Measurements from ENCODE around the gene RELA. TPM values are rescaled to one million over a fixed set of nuclear protein-coding genes. Genes with fewer than 3 reads are reported as not detected.
"Not testable (repeated sequence)": the region's sequence is repeated elsewhere in the genome, so short reads cannot be mapped to it uniquely, and the experiment has no call there.

RELA gene
- total RNA-seq, 8 experiments from 2014 or later, result 16.7 to 56.1 (median 32.2) TPM

DNA sequence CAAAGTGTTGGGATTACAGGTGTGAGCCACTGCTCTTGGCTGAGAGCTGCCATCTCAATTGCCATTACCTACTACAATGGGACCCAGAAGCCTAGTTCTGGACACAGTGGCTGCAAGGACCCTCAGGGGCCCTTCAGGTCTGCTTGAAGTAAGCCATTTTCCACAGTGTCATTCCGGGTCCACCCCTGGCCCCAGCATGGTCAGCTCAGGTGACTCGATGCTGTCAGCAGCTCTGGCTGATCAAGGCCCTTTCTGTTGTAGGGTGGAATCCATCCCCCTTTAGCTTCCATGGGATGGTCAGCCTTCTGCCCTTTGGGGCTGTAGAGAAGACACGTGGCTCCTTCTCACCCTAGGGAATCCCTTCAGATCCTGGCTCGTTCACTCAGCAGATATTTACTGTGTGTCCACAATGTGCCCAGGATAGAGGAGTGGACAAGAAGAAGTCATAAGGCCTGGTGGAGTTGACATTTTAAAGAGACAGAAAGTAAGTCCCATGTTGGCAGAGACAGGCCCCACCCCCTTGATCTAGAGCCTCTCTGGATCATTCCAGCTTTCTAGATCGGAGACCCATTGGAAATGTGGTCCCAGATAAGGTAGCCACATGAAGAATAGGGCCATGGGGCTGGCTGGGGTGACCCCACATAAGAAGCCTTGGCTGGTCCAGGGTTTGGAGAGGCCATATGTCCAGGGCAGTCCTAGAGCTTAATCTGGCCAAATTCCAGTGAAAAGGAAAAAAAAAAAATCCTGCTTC, 34.3 kb upstream of the RELA start:
- 0 to 84% (median 55%) methylated on average over 1 to 5 of the region's 5 CpGs; no CpG with 5 or more reads in 3 of the 10 experiments for WGBS, 10 experiments
- H3K27ac ChIP-seq, result no peak overlapping the region
- no peak overlapping the region for H3K4me3 ChIP-seq
- no peak for ATAC-seq (replicated peaks in 6 of 8)
- in situ Hi-C loops (cut with MboI; ENCODE audit: low pct_unique_long_range_greater_than_20kb in 2 of 9, low sequenced_read_pairs in 9 of 9, unreplicated experiment in 9 of 9), result no loop called here
- H3K4me1 ChIP-seq (replicated peaks in 1 of 2), result no peaks in the 10 kb centered on the region

DNA sequence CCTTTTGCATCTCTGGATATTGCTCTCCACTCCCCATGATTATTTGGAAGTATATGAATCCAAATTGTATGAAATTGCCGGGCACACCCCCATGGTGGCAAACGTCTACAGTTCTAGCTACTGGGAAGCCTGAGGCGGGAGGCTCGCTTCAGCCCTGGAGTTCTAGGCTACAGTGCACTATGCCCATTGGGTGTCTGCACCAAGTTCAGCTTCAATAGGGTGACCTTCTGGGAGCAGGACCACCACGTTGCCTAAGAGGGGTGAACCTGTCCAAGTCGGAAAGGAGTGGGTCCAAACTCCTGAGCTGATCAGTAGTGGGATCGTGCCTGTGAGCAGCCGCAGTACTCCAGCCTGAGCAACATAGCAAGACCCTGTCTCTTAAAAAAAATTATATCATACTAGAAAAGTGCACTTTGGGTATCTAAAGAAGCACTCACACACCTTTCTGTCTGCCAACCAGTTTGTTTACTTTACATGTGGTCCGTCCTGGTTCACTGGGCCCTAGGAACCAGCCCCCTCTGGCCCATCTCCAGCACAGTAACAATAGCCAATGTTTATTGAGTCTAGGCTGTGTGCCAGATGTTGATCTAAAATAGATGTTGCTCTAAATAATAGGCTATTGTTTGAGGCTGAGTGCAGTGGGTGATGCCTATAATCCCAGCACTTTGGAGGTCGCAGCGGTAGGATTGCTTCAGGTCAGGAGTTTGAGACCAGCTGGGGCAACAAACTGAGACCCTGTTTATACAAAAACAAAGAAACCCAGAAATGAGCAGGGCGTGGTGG, 32.9 kb upstream of the RELA start:
- no peaks in the 10 kb centered on the region for H3K4me1 ChIP-seq (replicated peaks in 1 of 2)
- peak in 1 of 8 experiments; percentile 36 for ATAC-seq (replicated peaks in 6 of 8)
- 0 to 79% (median 60%) methylated on average over 1 to 10 of the region's 12 CpGs; no CpG with 5 or more reads in 1 of the 10 experiments for WGBS, 10 experiments
- no peak overlapping the region for H3K4me3 ChIP-seq
- in situ Hi-C loops (cut with MboI; ENCODE audit: low pct_unique_long_range_greater_than_20kb in 2 of 9, low sequenced_read_pairs in 9 of 9, unreplicated experiment in 9 of 9), result no loop called here
- H3K27ac ChIP-seq, result no peak overlapping the region

DNA sequence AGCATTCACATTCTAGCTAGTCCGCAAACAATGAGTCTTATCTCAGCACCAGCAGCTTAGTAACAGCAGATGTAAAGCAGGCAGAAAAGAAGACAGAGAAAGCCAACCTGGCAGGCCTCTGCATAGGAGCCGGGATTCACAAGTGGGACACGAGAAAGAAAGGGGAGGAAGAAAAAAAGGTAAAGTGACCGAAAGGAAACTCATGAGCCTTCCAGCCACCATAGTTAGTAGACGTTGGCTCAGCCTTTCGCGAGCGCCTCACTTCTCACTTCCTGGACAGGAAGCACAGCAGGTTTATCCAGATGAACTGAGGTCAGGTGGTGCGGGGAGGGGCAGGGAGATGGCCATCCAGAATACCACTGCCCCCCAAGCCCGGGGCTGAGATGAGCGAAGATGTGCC, 29.7 kb upstream of the RELA start:
- 42 to 86% (median 78%) methylated on average over 2 to 11 of the region's 11 CpGs; no CpG with 5 or more reads in 3 of the 10 experiments for WGBS, 10 experiments
- in situ Hi-C loops (cut with MboI; ENCODE audit: low pct_unique_long_range_greater_than_20kb in 2 of 9, low sequenced_read_pairs in 9 of 9, unreplicated experiment in 9 of 9), result no loop called here
- no peak overlapping the region for H3K27ac ChIP-seq
- ATAC-seq (replicated peaks in 6 of 8), result no peak
- no peaks in the 10 kb centered on the region for H3K4me1 ChIP-seq (replicated peaks in 1 of 2)
- no peak overlapping the region for H3K4me3 ChIP-seq

DNA sequence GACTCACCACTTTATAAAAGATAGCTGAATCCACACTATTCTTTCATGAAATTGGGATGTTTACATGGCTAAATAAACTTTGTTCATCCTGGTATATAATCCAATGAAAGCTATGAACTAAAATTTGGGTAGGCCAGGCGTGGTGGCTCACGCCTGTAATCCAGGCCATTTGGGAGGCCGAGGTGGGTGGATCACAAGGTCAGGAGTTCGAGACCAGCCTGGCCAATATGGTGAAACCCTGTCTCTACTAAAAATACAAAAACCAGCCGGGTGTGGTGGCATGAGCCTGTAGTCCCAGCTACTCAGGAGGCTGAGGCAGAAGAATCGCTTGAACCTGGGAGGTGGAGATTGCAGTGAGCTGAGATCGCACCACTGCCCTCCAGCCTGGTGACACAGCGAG, 29.1 kb upstream of the RELA start:
- 70 to 100% (median 89%) methylated on average over 1 to 5 of the region's 8 CpGs; no CpG with 5 or more reads in 2 of the 10 experiments for WGBS, 10 experiments
- ATAC-seq (replicated peaks in 6 of 8); in situ Hi-C loops (cut with MboI; ENCODE audit: low pct_unique_long_range_greater_than_20kb in 2 of 9, low sequenced_read_pairs in 9 of 9, unreplicated experiment in 9 of 9); H3K27ac ChIP-seq; H3K4me3 ChIP-seq; H3K4me1 ChIP-seq (replicated peaks in 1 of 2): not testable (repeated sequence)

DNA sequence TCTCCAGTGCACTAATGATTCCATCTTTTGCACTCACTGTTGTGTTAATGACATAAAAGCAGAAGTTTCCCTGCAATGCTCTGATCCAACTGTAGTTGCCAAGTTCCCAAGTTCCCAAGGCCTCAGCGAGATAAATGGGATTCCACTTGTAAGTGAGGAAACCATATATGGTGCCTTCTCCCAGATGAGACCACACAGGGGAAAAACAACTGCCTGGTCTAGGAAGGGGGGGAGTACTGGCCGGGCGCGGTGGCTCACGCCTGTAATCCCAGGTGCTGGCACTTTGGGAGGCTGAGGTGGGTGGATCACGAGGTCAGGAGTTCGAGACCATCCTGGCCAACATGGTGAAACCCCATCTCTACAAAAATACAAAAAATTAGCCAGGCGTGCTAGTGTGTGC, 23.3 kb upstream of the RELA start:
- Histone ChIP-seq H3K27ac (no peak overlapping the region), H3K4me3 (no peak overlapping the region), H3K4me1 (replicated peaks in 1 of 2) (no peaks in the 10 kb centered on the region)
- ATAC-seq (replicated peaks in 6 of 8), result no peak
- in situ Hi-C loops (cut with MboI; ENCODE audit: low pct_unique_long_range_greater_than_20kb in 2 of 9, low sequenced_read_pairs in 9 of 9, unreplicated experiment in 9 of 9), result no loop called here
- WGBS, 10 experiments, result 0 to 100% (median 73%) methylated on average over 1 to 7 of the region's 8 CpGs; no CpG with 5 or more reads in 3 of the 10 experiments

DNA sequence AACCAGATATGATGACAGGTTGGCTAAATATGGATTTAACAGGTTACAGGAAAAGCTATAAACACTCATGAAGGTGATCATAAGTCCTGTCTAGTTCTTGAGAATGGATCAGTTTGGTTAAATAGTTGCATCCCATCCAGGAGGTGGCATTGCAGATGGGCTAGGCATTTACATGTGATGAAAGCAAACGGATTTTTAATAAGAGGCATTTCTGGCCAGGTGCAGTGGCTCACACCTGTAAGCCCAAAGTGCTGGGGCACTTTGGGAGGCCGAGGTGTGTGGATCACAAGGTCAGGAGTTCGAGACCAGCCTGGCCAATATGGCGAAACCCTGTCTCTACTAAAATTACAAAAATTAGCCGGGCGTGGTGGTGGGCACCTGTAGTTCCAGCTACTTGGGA, 20.8 kb upstream of the RELA start:
- ATAC-seq (replicated peaks in 6 of 8); in situ Hi-C loops (cut with MboI; ENCODE audit: low pct_unique_long_range_greater_than_20kb in 2 of 9, low sequenced_read_pairs in 9 of 9, unreplicated experiment in 9 of 9); H3K27ac ChIP-seq; H3K4me1 ChIP-seq (replicated peaks in 1 of 2); H3K4me3 ChIP-seq: not testable (repeated sequence)
- whole genome bisulfite sequencing, 10 experiments, result 10 to 80% (median 71%) methylated on average over 1 to 6 of the region's 6 CpGs; no CpG with 5 or more reads in 3 of the 10 experiments

DNA sequence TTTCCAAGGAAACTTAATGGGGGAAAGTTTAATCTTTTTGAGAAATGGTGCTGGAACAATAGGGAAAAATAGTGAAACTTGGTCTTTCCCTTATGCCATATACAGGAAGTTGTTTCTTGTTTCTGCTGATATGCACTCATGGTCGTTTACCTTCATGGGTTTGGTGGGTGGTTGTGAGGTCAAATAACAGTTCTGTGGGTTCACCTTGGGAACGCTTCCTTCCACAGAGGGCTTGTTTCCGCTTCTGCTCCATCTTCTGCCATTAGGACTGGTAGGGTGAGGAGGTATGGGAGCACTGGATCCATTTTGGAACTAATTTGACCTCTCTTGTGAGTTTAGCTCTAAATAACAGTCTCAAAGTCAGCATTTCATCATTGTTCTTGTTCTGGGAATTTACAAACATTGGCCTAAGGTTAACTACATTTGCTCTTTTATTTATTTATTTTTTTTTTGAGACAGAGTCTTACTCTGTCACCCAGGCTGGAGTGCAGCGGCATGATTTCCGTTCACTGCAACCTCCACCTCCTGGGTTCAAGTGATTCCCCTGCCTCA, 17.6 kb upstream of the RELA start:
- ATAC-seq (replicated peaks in 6 of 8), result no peak
- in situ Hi-C loops (cut with MboI; ENCODE audit: low pct_unique_long_range_greater_than_20kb in 2 of 9, low sequenced_read_pairs in 9 of 9, unreplicated experiment in 9 of 9), result no loop called here
- Histone ChIP-seq H3K4me3 (no peak overlapping the region), H3K4me1 (replicated peaks in 1 of 2) (no peaks in the 10 kb centered on the region), H3K27ac (no peak overlapping the region)
- WGBS, 10 experiments, result 59 to 100% (median 77%) methylated on average over 2 to 5 of the region's 5 CpGs; no CpG with 5 or more reads in 1 of the 10 experiments

DNA sequence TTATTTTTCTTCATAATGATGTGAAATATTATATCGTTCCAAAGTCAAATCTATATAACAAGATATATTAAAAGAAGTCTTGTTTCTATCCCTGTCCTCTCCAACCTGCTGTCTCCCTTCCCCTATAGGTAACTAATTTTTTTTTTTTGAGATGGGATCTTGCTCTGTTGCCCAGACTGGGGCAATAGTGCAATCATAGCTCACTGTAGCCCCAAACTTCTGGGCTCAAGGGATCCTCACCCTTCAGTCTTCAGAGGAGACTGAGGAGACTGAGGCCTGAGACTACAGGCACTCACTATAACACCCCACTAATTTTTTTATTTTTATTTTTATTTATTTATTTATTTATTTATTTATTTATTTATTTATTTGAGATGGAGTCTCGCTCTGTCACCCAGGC, 10.3 kb upstream of the RELA start:
- Histone ChIP-seq H3K4me3 (no peak overlapping the region), H3K27ac (no peak overlapping the region), H3K4me1 (replicated peaks in 1 of 2) (no peaks in the 10 kb centered on the region)
- in situ Hi-C loops (cut with MboI; ENCODE audit: low pct_unique_long_range_greater_than_20kb in 2 of 9, low sequenced_read_pairs in 9 of 9, unreplicated experiment in 9 of 9), result no loop called here
- ATAC-seq (replicated peaks in 6 of 8), result no peak
- WGBS, 10 experiments, result 9 to 100% (median 74%) methylated on average over 1 to 2 of the region's 2 CpGs

DNA sequence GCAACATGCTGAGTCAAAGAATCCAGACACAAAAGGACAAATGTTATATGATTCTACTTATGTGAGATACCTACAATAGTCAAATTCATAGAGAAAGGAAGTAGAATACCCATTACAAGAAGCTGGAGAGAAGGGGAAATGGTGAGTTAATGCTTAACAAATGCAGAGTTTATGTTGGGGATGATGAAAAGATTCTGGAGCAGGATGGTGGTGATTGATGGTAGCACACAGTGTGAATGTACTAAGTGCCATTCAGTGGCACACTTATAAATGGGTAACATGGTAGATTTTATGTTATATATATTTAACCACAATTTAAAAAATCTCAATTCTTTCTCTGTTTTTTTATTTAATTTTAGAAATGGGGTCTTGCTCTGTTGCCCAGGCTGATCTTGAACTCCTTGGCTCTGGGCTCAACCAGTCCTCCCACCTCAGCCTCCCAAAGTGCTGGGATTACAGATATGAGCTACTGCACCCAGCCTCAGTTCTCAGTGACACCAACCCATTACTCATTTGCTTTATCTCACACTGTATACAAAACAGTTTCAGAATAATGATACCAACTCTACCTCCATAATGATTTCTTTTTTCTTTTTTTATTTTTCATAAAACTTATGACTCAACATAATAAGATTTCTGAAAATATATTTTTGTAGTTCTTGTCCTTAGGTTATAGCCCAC, 9.6 kb upstream of the RELA start:
- no peak overlapping the region for H3K27ac ChIP-seq
- H3K4me3 ChIP-seq, result no peak overlapping the region
- H3K4me1 ChIP-seq (replicated peaks in 1 of 2), result no peaks in the 10 kb centered on the region
- ATAC-seq (replicated peaks in 6 of 8), result no peak
- in situ Hi-C loops (cut with MboI; ENCODE audit: low pct_unique_long_range_greater_than_20kb in 2 of 9, low sequenced_read_pairs in 9 of 9, unreplicated experiment in 9 of 9), result no loop called here

DNA sequence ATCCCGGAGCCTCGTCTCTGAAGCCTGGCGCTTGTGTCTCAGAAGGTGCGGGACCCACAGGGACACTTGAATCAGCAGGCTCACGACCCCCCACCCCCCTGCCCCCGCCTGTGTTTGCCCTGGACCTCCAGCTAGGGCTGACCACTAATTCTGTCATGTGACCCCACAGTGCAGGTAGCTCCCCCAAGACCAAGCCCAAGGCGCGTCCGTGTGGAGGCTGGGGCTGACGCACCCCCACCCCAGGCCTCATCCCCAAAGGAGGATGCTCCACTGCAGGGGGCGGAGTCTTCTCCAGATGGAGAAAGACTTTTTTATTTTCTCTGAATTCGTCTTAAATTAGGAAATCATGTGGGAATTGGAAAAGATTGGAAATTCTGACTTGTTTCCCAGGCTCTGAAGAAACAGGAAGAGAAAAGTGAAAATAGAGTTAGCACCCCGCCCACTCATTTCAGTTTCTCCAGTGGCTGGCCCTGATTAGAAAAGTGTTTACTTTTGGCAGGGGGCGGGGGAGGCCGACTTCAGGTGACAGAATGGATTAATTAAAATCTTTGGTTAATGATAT, 1.0 kb upstream of the RELA start:
- Histone ChIP-seq H3K4me1 (replicated peaks in 1 of 2) (peaks cover 12 to 15% of the 10 kb centered on the region in 2 donors), H3K27ac (peak overlapping the region; percentile 92 to 96), H3K4me3 (peak overlapping the region; percentile 80 to 93 (median 90))
- peak; percentile 13 to 45 (median 32) for ATAC-seq (replicated peaks in 6 of 8)
- WGBS, 10 experiments, result 0 to 50% (median 11%) methylated on average over 1 to 9 of the region's 15 CpGs; no CpG with 5 or more reads in 1 of the 10 experiments
- in situ Hi-C loops (cut with MboI; ENCODE audit: low pct_unique_long_range_greater_than_20kb in 2 of 9, low sequenced_read_pairs in 9 of 9, unreplicated experiment in 9 of 9), result no loop called here

DNA sequence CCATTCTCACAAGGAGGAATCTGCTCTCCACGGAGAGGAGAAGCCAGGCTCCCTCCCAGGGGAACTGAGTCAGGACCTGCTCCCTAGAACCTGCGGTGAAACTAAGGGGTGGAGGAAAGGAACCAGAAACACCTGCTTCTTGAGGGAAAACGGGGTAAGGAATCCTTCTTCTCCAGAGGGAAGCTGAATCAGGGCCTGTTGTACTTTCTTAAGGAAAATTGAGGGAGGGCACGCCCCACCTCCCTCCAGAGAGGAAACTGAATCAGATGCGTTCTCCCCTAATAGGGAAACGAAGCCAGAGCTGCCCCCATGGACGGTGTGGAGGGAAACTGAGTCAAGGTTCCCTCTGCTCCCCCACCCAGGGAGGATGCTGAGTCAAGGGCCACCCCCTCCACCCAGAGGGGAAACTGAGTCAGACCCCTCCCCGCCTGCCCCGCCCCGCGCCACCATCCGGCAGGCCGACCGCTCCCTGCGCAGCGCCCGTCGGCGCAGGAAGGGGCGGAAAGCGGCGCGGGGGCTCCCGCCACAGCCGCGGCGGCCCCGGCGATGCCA, 393 bp downstream of the RELA start:
- H3K27ac ChIP-seq, result peak overlapping the region; percentile 73 to 84
- in situ Hi-C loops (cut with MboI; ENCODE audit: low pct_unique_long_range_greater_than_20kb in 2 of 9, low sequenced_read_pairs in 9 of 9, unreplicated experiment in 9 of 9), result no loop called here

DNA sequence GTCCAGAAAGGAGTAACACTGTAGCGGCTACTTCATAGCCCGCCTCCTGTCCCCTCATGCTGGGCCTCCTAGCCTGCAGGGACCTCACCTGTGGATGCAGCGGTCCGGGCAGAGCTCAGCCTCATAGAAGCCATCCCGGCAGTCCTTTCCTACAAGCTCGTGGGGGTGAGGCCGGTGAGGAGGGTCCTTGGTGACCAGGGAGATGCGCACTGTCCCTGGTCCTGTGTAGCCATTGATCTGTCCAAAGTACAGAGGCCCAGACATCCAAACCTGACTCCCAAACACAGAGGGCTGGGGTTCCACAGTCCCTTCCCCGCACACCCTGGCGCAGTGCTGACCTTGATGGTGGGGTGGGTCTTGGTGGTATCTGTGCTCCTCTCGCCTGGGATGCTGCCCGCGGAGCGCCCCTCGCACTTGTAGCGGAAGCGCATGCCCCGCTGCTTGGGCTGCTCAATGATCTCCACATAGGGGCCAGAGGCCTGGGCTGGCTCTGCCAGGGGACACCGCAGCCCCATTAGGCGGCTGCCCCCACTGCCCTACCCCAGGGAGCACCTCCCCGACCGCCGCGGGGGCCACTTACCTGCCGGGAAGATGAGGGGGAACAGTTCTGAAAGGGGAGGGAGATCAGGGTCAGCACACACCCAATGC, 993 bp downstream of the RELA start:
- H3K4me3 ChIP-seq, result peak overlapping the region; percentile 80 to 93 (median 90)
- peaks cover 12 to 15% of the 10 kb centered on the region in 2 donors for H3K4me1 ChIP-seq (replicated peaks in 1 of 2)
- peak overlapping the region; percentile 73 to 84 for H3K27ac ChIP-seq
- ATAC-seq (replicated peaks in 6 of 8), result no peak
- 58 to 100% (median 80%) methylated on average over 1 to 11 of the region's 25 CpGs; no CpG with 5 or more reads in 5 of the 10 experiments for WGBS, 10 experiments
- in situ Hi-C loops (cut with MboI; ENCODE audit: low pct_unique_long_range_greater_than_20kb in 2 of 9, low sequenced_read_pairs in 9 of 9, unreplicated experiment in 9 of 9), result no loop called here

More for the DNA sequence above, 393 bp downstream of the RELA start:
- whole genome bisulfite sequencing, 10 experiments, result 10% methylated on average over 2 of the region's 29 CpGs; no CpG with 5 or more reads in 9 of the 10 experiments
- peak in 2 of 8 experiments; percentile 14 to 35 for ATAC-seq (replicated peaks in 6 of 8)
- H3K4me3 ChIP-seq, result peak overlapping the region; percentile 80 to 93 (median 90)
- peaks cover 12 to 15% of the 10 kb centered on the region in 2 donors for H3K4me1 ChIP-seq (replicated peaks in 1 of 2)

All from motor neuron (in vitro differentiated cells).